GM12801 (cell line): ENCODE results near the gene PPM1H.

Experiments
- TF ChIP-seq, protein P1 (sequence below): IDR thresholded peaks from one replicate; pipeline ENCODE4 v1.5.1; 2011; ENCODE audit warnings: control low read depth; ENCODE audit not compliant: insufficient read length; ENCODE audit errors: extremely low read depth

The PPM1H gene

DNA sequence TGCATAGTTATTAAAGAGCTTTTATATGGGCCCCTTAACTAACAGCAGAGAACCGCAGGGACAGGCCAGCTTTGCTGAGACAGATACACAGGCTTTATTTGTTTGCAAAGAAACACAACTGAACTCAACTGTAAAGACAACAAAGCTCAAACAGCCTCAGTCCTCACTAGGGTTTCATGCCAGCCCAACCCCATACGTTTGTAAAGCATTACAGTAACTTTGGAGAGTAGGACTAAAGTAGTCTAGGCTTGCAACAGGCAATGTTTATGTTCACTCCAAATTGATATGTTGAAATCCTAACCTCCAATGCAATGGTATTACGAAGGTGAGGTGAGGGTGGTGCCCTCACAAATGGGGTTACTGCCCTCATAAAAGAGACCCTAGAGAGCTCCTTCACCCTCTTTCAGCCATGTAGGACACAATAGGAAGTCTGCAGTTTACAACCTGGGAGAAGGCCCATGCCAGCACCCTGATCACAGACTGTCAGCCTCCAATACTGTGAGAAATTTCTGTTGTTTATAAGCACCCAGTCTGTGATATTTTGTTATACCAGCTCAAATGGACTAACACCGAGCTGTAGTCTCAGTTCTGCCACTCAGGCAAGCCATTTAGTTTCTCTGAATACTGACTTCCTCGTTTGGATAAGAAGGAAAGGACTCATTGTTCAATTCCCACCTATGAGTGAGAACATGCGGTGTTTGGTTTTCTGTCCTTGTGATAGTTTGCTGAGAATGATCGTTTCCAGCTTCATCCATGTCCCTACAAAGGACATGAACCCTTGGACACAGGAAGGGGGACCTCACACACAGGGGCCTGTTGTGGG lies 35.2 kb downstream of the PPM1H start:
- TF ChIP-seq, protein P1, sequence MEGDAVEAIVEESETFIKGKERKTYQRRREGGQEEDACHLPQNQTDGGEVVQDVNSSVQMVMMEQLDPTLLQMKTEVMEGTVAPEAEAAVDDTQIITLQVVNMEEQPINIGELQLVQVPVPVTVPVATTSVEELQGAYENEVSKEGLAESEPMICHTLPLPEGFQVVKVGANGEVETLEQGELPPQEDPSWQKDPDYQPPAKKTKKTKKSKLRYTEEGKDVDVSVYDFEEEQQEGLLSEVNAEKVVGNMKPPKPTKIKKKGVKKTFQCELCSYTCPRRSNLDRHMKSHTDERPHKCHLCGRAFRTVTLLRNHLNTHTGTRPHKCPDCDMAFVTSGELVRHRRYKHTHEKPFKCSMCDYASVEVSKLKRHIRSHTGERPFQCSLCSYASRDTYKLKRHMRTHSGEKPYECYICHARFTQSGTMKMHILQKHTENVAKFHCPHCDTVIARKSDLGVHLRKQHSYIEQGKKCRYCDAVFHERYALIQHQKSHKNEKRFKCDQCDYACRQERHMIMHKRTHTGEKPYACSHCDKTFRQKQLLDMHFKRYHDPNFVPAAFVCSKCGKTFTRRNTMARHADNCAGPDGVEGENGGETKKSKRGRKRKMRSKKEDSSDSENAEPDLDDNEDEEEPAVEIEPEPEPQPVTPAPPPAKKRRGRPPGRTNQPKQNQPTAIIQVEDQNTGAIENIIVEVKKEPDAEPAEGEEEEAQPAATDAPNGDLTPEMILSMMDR: no peak

DNA sequence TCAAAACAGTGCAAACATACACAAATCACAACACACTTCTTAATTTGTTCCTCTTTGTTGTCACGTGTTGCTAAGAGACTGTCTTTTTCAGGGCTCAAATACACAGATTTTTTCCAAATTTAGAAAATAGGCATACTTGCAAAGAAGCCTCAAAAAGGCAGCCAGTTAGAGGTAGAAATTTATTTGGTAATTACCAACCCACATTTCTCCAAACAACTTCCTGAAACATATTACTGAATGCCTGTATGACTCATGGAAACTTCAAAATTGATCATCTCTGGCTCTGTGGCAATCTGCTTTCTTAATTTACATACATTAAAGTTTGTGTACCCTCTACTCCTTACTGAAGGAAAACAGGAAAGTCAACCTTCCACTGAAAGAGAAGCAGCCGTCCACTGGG lies 36.4 kb downstream of the PPM1H start:
- TF ChIP-seq, protein P1: no peak

DNA sequence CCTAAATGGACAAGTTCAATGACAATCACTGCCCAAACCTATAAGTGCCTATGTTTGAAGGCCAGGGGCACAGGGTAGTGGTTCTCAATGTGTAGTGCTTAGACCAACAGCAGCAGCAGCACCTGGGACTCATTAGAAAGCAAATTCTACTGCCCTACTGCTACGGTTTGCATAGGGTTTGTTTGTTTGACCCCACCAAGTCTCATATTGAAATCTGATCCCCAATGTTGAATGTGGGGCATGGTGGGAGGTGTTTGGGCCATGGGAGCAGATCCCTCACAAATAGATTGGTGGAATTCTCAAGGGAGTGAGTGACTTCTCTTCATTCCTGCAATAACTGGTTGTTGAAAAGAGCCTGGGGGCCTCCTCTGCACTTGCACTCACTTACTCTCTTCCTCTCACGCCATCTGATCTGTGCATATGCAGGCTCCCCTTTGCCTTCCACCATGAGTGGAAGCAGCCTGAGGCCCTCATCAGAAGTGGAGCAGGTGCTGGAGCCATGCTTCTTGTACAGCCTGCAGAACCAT lies 39.5 kb downstream of the PPM1H start:
- TF ChIP-seq, protein P1: no peak

DNA sequence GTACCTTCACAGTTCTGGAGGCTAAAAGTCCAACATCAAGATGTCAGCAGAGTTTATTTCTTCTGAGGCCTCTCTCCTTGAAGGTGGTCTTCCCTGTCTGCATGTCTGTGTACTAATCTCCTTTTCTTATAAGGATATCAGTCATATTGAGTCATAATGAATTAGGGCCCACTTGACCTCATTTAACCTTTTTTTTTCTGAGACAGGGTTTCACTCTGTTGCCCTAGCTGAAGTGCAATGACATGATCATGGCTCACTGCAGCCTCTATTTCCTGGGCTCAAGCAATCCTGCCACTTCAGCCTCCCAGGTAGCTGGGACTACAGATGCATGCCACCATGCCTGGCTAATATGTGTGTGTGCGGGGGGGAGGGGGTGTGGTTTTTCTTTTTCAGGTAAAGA lies 41.7 kb downstream of the PPM1H start:
- TF ChIP-seq, protein P1: no peak

DNA sequence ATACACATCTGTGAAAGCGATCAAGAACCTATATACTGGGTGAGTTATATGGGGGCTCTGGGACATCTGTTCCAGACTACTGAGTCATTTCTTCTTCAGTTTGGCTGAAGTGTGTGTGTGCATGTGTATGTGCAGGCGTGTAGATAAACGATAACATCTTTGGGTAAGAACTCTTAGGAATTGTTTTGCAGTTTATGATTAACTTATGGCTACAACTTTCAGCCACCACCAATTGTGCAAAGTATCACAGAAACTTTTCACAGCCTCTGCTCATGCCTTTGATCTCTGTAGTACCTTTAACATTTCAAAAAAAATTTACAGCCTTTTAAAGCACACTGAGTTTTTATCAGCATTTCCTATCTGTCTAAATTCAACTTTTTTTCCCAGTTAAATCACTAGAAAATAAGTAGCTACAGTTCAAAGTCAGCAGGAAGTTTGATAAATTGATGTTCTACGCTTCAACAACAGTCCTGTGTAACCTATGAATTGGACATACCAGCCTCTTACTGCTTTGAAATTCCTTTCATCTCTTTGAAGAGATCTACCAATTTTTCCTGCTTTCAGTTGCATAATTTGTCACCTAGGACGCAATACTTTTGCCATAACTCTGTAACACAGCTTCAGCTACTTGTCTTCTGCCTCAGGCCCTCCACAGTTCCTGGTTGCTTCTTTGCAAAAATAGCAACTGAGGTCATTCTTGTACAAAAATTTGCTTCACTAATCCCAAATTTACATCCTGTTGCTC lies 43.0 kb downstream of the PPM1H start:
- TF ChIP-seq, protein P1: no peak

DNA sequence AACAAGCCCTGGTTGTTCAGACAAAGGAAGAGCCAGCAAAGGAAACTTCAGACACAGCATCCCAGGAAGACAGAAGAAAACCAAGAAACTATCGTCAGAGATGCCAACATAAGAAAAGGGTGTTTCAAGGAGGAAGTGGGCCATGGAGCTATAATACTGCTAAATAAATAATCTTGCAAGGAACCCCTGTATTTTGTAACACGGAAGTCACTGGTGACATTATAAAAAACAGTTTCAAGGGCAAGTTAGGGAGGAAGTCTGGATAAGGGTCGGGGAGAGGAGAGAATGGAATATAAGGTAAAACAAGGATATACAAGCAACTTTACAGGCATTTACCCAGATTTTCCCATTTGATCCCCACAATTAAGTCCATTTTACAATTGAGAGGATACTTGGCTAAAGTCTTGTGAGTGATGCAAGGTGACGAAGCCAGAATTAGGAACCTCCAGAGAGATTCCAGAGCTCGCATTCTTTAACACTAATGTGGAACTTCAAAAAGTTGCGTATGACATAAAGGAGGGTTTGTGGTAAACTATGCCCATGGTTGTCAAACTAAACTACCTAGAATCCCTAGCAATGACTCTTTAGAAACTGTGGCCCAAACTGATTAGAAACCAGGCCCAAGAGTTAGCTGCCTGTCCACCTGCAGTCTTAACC lies 46.4 kb downstream of the PPM1H start:
- TF ChIP-seq, protein P1: no peak

DNA sequence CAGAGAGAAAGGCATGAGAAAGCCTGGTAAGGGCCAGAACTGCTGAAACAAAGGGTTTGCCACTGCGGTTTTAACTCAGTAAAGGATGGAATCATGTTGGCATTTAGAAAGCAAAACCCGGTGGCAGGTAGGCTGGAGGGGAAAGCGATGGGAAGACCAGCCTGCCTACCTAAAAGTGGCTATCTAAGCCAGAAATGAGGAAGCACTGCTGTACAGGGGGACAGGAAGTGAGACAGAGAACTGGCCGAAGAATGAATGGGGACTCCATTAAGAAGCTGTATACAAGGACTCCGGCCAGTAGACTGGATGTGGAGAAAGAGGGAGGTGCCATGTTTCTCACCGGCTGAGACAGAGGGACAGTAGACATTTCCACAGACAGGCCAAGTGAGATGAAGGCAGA lies 48.2 kb downstream of the PPM1H start:
- TF ChIP-seq, protein P1: no peak
